Fibroblast of lung (primary cell): ENCODE measurements around the gene DDC. TPM values are rescaled to one million over a fixed set of nuclear protein-coding genes. Genes with fewer than 3 reads are reported as not detected.
"Not testable (repeated sequence)": the region's sequence is repeated elsewhere in the genome, so short reads cannot be mapped to it uniquely, and the experiment has no call there.

Source experiments
- DNase-seq, 2 donors: peaks; one replicate each; pipeline versions ENCODE4 v3.0.0 to v3.0.0-alpha.2; 2010; ENCODE audit warnings: low read depth in 2 of 2
- H2AFZ ChIP-seq: 2 replicates; pipeline ENCODE4 v1.5.1; 2012; ENCODE audit warnings: low read length, control low read depth, inconsistent platforms
- H3K27ac ChIP-seq: 2 replicates; pipeline ENCODE4 v1.5.1; 2011; ENCODE audit warnings: low read length, control low read depth; ENCODE audit not compliant: insufficient read depth
- H3K27me3 ChIP-seq: 2 replicates; pipeline ENCODE4 v1.5.1; 2011; ENCODE audit warnings: mild to moderate bottlenecking, low read length; ENCODE audit not compliant: control insufficient read depth, insufficient read depth
- H3K36me3 ChIP-seq: 2 replicates; pipeline ENCODE4 v1.5.1; 2011; ENCODE audit warnings: low read length; ENCODE audit not compliant: control insufficient read depth, insufficient read depth
- H3K4me1 ChIP-seq: 2 replicates; pipeline ENCODE4 v1.5.1; 2011; ENCODE audit warnings: low read length; ENCODE audit not compliant: control insufficient read depth, insufficient read depth; ENCODE audit errors: extremely low read depth
- H3K4me2 ChIP-seq: 2 replicates; pipeline ENCODE4 v1.5.1; 2011; ENCODE audit warnings: low read length, control low read depth; ENCODE audit not compliant: insufficient read depth; ENCODE audit errors: extremely low read depth
- H3K4me3 ChIP-seq, 4 experiments: fragments of 200-600 bp in 1 of 4; sonication (generic) in 1 of 4; replicated peaks in 1 of 4; 2 replicates each; pipeline ENCODE4 v1.5.1; 2011 to 2016; ENCODE audit warnings: low read length in 4 of 4, low read depth in 3 of 4, mild to moderate bottlenecking in 3 of 4, control low read depth in 2 of 4, inconsistent platforms in 1 of 4, mixed read lengths in 1 of 4; ENCODE audit not compliant: insufficient read depth in 1 of 4; ENCODE audit errors: control extremely low read depth in 1 of 4
- H3K79me2 ChIP-seq: 2 replicates; pipeline ENCODE4 v1.5.1; 2012; ENCODE audit warnings: mild to moderate bottlenecking, low read length, inconsistent platforms; ENCODE audit not compliant: control insufficient read depth, insufficient read depth
- H3K9ac ChIP-seq: 2 replicates; pipeline ENCODE4 v1.5.1; 2011; ENCODE audit warnings: mild to moderate bottlenecking, low read length, control low read depth; ENCODE audit not compliant: insufficient read depth
- H3K9me3 ChIP-seq: 2 replicates; pipeline ENCODE4 v1.5.1; 2012; ENCODE audit warnings: low read depth, low read length; ENCODE audit not compliant: control insufficient read depth, insufficient read depth
- H4K20me1 ChIP-seq: 2 replicates; pipeline ENCODE4 v1.5.1; 2011; ENCODE audit warnings: low read length; ENCODE audit not compliant: control insufficient read depth, insufficient read depth; ENCODE audit errors: extremely low read depth
- CTCF ChIP-seq, 2 donors: IDR thresholded peaks in 1 of 2; conservative IDR thresholded peaks in 1 of 2; 1 replicate in 1 of 2; 2 replicates in 1 of 2; pipeline ENCODE4 v1.5.1; 2011 to 2012; ENCODE audit warnings: low read length in 2 of 2, control low read depth in 1 of 2, inconsistent platforms in 1 of 2, low read depth in 1 of 2, mild to moderate bottlenecking in 1 of 2
- EZH2 ChIP-seq: IDR thresholded peaks from 2 replicates; pipeline ENCODE4 v1.5.1; 2012; ENCODE audit warnings: low read length, control low read depth, mild to moderate bottlenecking; ENCODE audit errors: missing control alignments
- polyA plus RNA-seq, 2 donors: library from polyadenylated mRNA; depleted of rRNA in 1 of 2; stranded (reverse) in 1 of 2; unstranded in 1 of 2; fragments of >200 nt; gene quantifications; 2 replicates each; pipeline ENCODE4 v1.2.1, GENCODE V29; 2011 to 2012; ENCODE audit warnings: missing spikeins in 1 of 2
- total RNA-seq: library from RNA; depleted of rRNA; stranded (reverse); fragments of >200 nt; gene quantifications from 2 replicates; pipeline ENCODE4 v1.2.1, GENCODE V29; 2014

The DDC gene
- total and polyA plus RNA-seq, 2 donors (not counting 1 experiment from before 2014, with no cell fraction given), result not detected

- no peak overlapping the region for H3K9ac ChIP-seq
- no peak overlapping the region for H3K4me2 ChIP-seq
- no peaks in the 10 kb centered on the region for H3K36me3 ChIP-seq
- no peaks in the 10 kb centered on the region for H3K4me1 ChIP-seq
- no peaks in the 10 kb centered on the region for H3K9me3 ChIP-seq
- no peaks in the 10 kb centered on the region for H4K20me1 ChIP-seq
- no peak for DNase-seq
- H3K27ac ChIP-seq, result no peak overlapping the region
- no peak overlapping the region for H2AFZ ChIP-seq
- H3K27me3 ChIP-seq, result no peaks in the 10 kb centered on the region
- H3K4me3 ChIP-seq, result no peak overlapping the region
- no peaks in the 10 kb centered on the region for H3K79me2 ChIP-seq
- TF ChIP-seq EZH2, result no peak
- TF ChIP-seq CTCF (conservative IDR thresholded peaks at IDR 0.05 in 1 of 2, IDR thresholded peaks at IDR 0.05 in 1 of 2; ENCODE audit: low read depth in 1 of 2, low read length in 2 of 2), result no peak
These were observed 19.7 kb upstream of the DDC start for GRCh38 chr7:50584793-50585408.

- no peak for DNase-seq
- no peak for TF ChIP-seq CTCF (conservative IDR thresholded peaks at IDR 0.05 in 1 of 2, IDR thresholded peaks at IDR 0.05 in 1 of 2; ENCODE audit: low read depth in 1 of 2, low read length in 2 of 2)
- no peak for TF ChIP-seq EZH2
- H3K4me1 ChIP-seq, result no peaks in the 10 kb centered on the region
- no peaks in the 10 kb centered on the region for H4K20me1 ChIP-seq
- H3K36me3 ChIP-seq, result no peaks in the 10 kb centered on the region
- no peaks in the 10 kb centered on the region for H3K27me3 ChIP-seq
- H3K79me2 ChIP-seq, result no peaks in the 10 kb centered on the region
- H3K27ac ChIP-seq, result no peak overlapping the region
- H3K4me3 ChIP-seq, result no peak overlapping the region
- H3K9me3 ChIP-seq, result no peaks in the 10 kb centered on the region
- H2AFZ ChIP-seq, result no peak overlapping the region
- H3K4me2 ChIP-seq, result no peak overlapping the region
- H3K9ac ChIP-seq, result no peak overlapping the region
These were observed 19.2 kb upstream of the DDC start for GRCh38 chr7:50584386-50584785.

- H3K4me1 ChIP-seq, H3K9me3 ChIP-seq, H2AFZ ChIP-seq, H3K27ac ChIP-seq, H3K4me2 ChIP-seq, H3K4me3 ChIP-seq, H3K9ac ChIP-seq, H4K20me1 ChIP-seq, DNase-seq, H3K36me3 ChIP-seq, H3K79me2 ChIP-seq, H3K27me3 ChIP-seq: not testable (repeated sequence)
These were observed 18.1 kb upstream of the DDC start for GRCh38 chr7:50583295-50583694.

GRCh38 chr7:50582271-50582670 lies 17.1 kb upstream of the DDC start:
- not testable (repeated sequence) for H3K27me3 ChIP-seq, H3K4me2 ChIP-seq, H3K4me1 ChIP-seq, DNase-seq, H3K27ac ChIP-seq, H2AFZ ChIP-seq, H3K9me3 ChIP-seq, H3K36me3 ChIP-seq, H3K4me3 ChIP-seq, H3K79me2 ChIP-seq, H4K20me1 ChIP-seq, H3K9ac ChIP-seq

GRCh38 chr7:50580666-50581065 lies 15.5 kb upstream of the DDC start:
- H3K27me3 ChIP-seq, H2AFZ ChIP-seq, H3K9ac ChIP-seq, DNase-seq, H3K4me1 ChIP-seq, H3K79me2 ChIP-seq, H3K27ac ChIP-seq, H3K36me3 ChIP-seq, H3K9me3 ChIP-seq, H3K4me3 ChIP-seq, H3K4me2 ChIP-seq, H4K20me1 ChIP-seq: not testable (repeated sequence)
